B cell (primary cell): ENCODE results near the gene HOXB3. TPM values are rescaled to one million over a fixed set of nuclear protein-coding genes. Genes with fewer than 3 reads are reported as not detected.

Source experiments
- ATAC-seq: fragments of 200-7000 bp; cut with Tn5 transposase; one replicate; pipeline ENCODE4 v1.10.0; 2021; ENCODE audit warnings: low read depth, mild to moderate bottlenecking, moderate number of reproducible peaks, moderate library complexity
- CTCF ChIA-PET: fragments of 350-600 bp; sonication (Branson Sonifier 250); formaldehyde crosslinking; loops from one replicate; lab custom pipeline; 2021; ENCODE audit warnings: antibody characterized with exemption, inconsistent platforms; lab: Charles Lee
- POLR2A ChIA-PET: fragments of 350-600 bp; sonication (Branson Sonifier 250); formaldehyde crosslinking; loops from one replicate; lab custom pipeline; 2021; ENCODE audit warnings: antibody characterized with exemption; lab: Charles Lee
- DNase-seq: peaks from one replicate; pipeline ENCODE4 v3.0.0; 2013
- H2AFZ ChIP-seq: 2 replicates; pipeline ENCODE4 v1.6.1; 2012; ENCODE audit warnings: mild to moderate bottlenecking, low read depth, low read length; ENCODE audit not compliant: insufficient read depth, poor library complexity, severe bottlenecking
- H3K27ac ChIP-seq, 2 donors: 1 replicate in 1 of 2; 2 replicates in 1 of 2; pipeline ENCODE4 v1.5.1; 2012 to 2013; ENCODE audit warnings: low read length in 2 of 2, mild to moderate bottlenecking in 2 of 2, moderate library complexity in 1 of 2
- H3K27me3 ChIP-seq, 4 experiments: fragments of 200-600 bp in 1 of 4; sonication (generic) in 1 of 4; replicated peaks in 1 of 4; 1 replicate in 2 of 4; 2 replicates in 2 of 4; pipeline versions ENCODE4 v1.6.1 to v1.7.0; 2013 to 2016; ENCODE audit warnings: low read length in 3 of 4, mild to moderate bottlenecking in 2 of 4, mixed read lengths in 1 of 4, moderate library complexity in 1 of 4; ENCODE audit not compliant: insufficient read depth in 4 of 4, control insufficient read depth in 3 of 4; ENCODE audit errors: control extremely low read depth in 1 of 4
- H3K36me3 ChIP-seq, 2 experiments: replicated peaks in 1 of 2; 1 replicate in 1 of 2; 2 replicates in 1 of 2; pipeline versions ENCODE4 v1.6.1 to v1.7.1; 2013; ENCODE audit warnings: low read length in 1 of 2; ENCODE audit not compliant: insufficient read depth in 2 of 2, control insufficient read depth in 1 of 2; ENCODE audit errors: control extremely low read depth in 1 of 2, extremely low read depth in 1 of 2
- H3K4me1 ChIP-seq, 2 donors: fragments of 200-600 bp in 1 of 2; sonication (generic) in 1 of 2; 1 replicate in 1 of 2; 2 replicates in 1 of 2; pipeline versions ENCODE4 v1.5.1 to v1.6.1; 2013 to 2017; ENCODE audit warnings: low read length in 2 of 2; ENCODE audit not compliant: control insufficient read depth in 2 of 2, insufficient read depth in 2 of 2
- H3K4me2 ChIP-seq: replicated peaks from 2 replicates; pipeline ENCODE3; 2012; ENCODE audit warnings: mild to moderate bottlenecking, low read depth, low read length; ENCODE audit not compliant: poor library complexity, severe bottlenecking
- H3K4me3 ChIP-seq, 5 experiments: fragments of 200-600 bp in 1 of 5; sonication (generic) in 1 of 5; 1 replicate in 3 of 5; 2 replicates in 2 of 5; pipeline versions ENCODE4 v1.5.1 to v1.7.0; 2011 to 2016; ENCODE audit warnings: low read length in 4 of 5, mild to moderate bottlenecking in 4 of 5, low read depth in 2 of 5, control low read depth in 1 of 5, moderate library complexity in 1 of 5; ENCODE audit not compliant: insufficient read depth in 1 of 5; ENCODE audit errors: control extremely low read depth in 1 of 5, extremely low read depth in 1 of 5
- H3K79me2 ChIP-seq: fragments of 200-600 bp; sonication (generic); one replicate; pipeline ENCODE4 v1.6.0; 2016; ENCODE audit warnings: low read length; ENCODE audit not compliant: control insufficient read depth, insufficient read depth
- H3K9ac ChIP-seq: fragments of 200-600 bp; sonication (generic); 2 replicates; pipeline ENCODE4 v1.6.1; 2017; ENCODE audit warnings: mild to moderate bottlenecking, low read length, moderate library complexity
- H3K9me3 ChIP-seq, 3 donors: one replicate each; pipeline versions ENCODE4 v1.6.1 to v1.7.1; 2013; ENCODE audit warnings: low read length in 2 of 3; ENCODE audit not compliant: control insufficient read depth in 2 of 3, insufficient read depth in 1 of 3; ENCODE audit errors: control extremely low read depth in 1 of 3
- H4K20me1 ChIP-seq: 2 replicates; pipeline ENCODE4 v1.6.0; 2012; ENCODE audit warnings: mild to moderate bottlenecking, low read length; ENCODE audit not compliant: insufficient read depth, control insufficient read depth, poor library complexity, severe bottlenecking
- H3K27ac Mint-ChIP-seq: one replicate; pipeline ENCODE4 v1.8.0; 2021; ENCODE audit warnings: mixed read lengths
- H3K27me3 Mint-ChIP-seq: one replicate; pipeline ENCODE4 v1.8.0; 2021; ENCODE audit warnings: mixed read lengths
- H3K4me1 Mint-ChIP-seq: one replicate; pipeline ENCODE4 v1.8.0; 2021; ENCODE audit warnings: mixed read lengths
- H3K4me3 Mint-ChIP-seq: one replicate; pipeline ENCODE4 v1.8.0; 2021; ENCODE audit warnings: mixed read lengths
- H3K9me3 Mint-ChIP-seq: one replicate; pipeline ENCODE4 v1.8.0; 2022; ENCODE audit warnings: mixed read lengths; ENCODE audit not compliant: insufficient read depth
- CTCF ChIP-seq: fragments of 200-600 bp; IDR thresholded peaks from one replicate; pipeline ENCODE4 v1.8.0; 2022; ENCODE audit warnings: antibody characterized with exemption, mild to moderate bottlenecking
- EZH2 ChIP-seq: IDR thresholded peaks from 2 replicates; pipeline ENCODE4 v1.6.1; 2012; ENCODE audit warnings: borderline replicate concordance, low read depth, mild to moderate bottlenecking, moderate library complexity, low read length; ENCODE audit not compliant: insufficient read depth, poor library complexity, severe bottlenecking
- WGBS: methylation state at CpG from one replicate; pipeline ENCODE4 v1.1.5; 2013; ENCODE audit warnings: missing lambda C conversion rate; ENCODE audit not compliant: insufficient coverage; 5-methylcytosine and 5-hydroxymethylcytosine counted together
- intact Hi-C: fragments of 100-400 bp; cut with micrococcal nuclease; formaldehyde crosslinking; loops from one replicate; pipeline ENCODE4 v1.10.0; 2022
- polyA plus RNA-seq: library from polyadenylated mRNA; depleted of rRNA; stranded (reverse); fragments of >200 nt; gene quantifications from 2 replicates; pipeline ENCODE4 v1.2.3, GENCODE V29; 2012
- total RNA-seq, 2 donors: library from RNA; stranded (reverse); fragments of 120-200 nt in 1 of 2; gene quantifications; 1 replicate in 1 of 2; 2 replicates in 1 of 2; pipeline versions ENCODE4 v1.2.3 to v1.2.4, GENCODE V29; 2013 to 2022

HOXB3 gene
- total and polyA plus RNA-seq, 2 donors (not counting 1 experiment from before 2014, with no cell fraction given): 3.0 to 4.0 TPM

GRCh38 chr17:48565925-48566710 is 23.9 kb downstream of the HOXB3 start:
- intact Hi-C loops: no loop called here
- Histone ChIP-seq H3K79me2 (no peaks in the 10 kb centered on the region), H3K9ac (no peak overlapping the region), H3K4me3 (no peak overlapping the region), H3K9me3 (peaks cover 0 to 6% (median 0%) of the 10 kb centered on the region in 3 donors), H3K4me2 (no peak overlapping the region), H2AFZ (no peak overlapping the region), H3K4me1 (peaks cover 5 to 8% of the 10 kb centered on the region in 2 donors), H3K27me3 (peaks cover 0 to 71% (median 26%) of the 10 kb centered on the region in 4 experiments), H3K36me3 (no peaks in the 10 kb centered on the region), H4K20me1 (no peaks in the 10 kb centered on the region), H3K27ac (no peak overlapping the region)
- Mint-ChIP-seq H3K9me3 (no peaks in the 10 kb centered on the region), H3K4me3 (no peak overlapping the region), H3K27ac (no peak overlapping the region), H3K27me3 (peaks cover 20% of the 10 kb centered on the region), H3K4me1 (peaks cover 9% of the 10 kb centered on the region)
- WGBS: 96% methylated on average over 2 of the region's 4 CpGs
- ATAC-seq (no peak), DNase-seq (no peak)
- ChIA-PET CTCF (no interaction called here), POLR2A (no interaction called here)
- TF ChIP-seq EZH2 (no peak), CTCF (no peak)

- peaks cover 9% of the 10 kb centered on the region for H3K4me1 Mint-ChIP-seq
- H4K20me1 ChIP-seq: no peaks in the 10 kb centered on the region
- H2AFZ ChIP-seq: no peak overlapping the region
- H3K79me2 ChIP-seq: no peaks in the 10 kb centered on the region
- CTCF ChIA-PET: no interaction called here
- peaks cover 0 to 3% (median 0%) of the 10 kb centered on the region in 3 donors for H3K9me3 ChIP-seq
- no peak overlapping the region for H3K4me2 ChIP-seq
- no peak overlapping the region for H3K9ac ChIP-seq
- POLR2A ChIA-PET: no interaction called here
- DNase-seq (no peak), ATAC-seq (no peak)
- no peak overlapping the region for H3K4me3 Mint-ChIP-seq
- H3K9me3 Mint-ChIP-seq: no peaks in the 10 kb centered on the region
- intact Hi-C loops: no loop called here
- TF ChIP-seq CTCF: no peak
- no peak for TF ChIP-seq EZH2
- no peak overlapping the region for H3K4me3 ChIP-seq
- peaks cover 0 to 63% (median 26%) of the 10 kb centered on the region in 4 experiments for H3K27me3 ChIP-seq
- H3K27ac Mint-ChIP-seq: no peak overlapping the region
- no peaks in the 10 kb centered on the region for H3K36me3 ChIP-seq
- peaks cover 20% of the 10 kb centered on the region for H3K27me3 Mint-ChIP-seq
- no peak overlapping the region for H3K27ac ChIP-seq
- H3K4me1 ChIP-seq: peaks cover 5 to 8% of the 10 kb centered on the region in 2 donors
- no CpG with 5 or more reads among the region's 2 CpGs for WGBS
These were observed 25.0 kb downstream of the HOXB3 start for GRCh38 chr17:48565022-48565554.
